Measurements from ENCODE around the gene ZBTB22. TPM values are rescaled to one million over a fixed set of nuclear protein-coding genes. Genes with fewer than 3 reads are reported as not detected.

Gene ZBTB22
- total RNA-seq, 1 donor from 2014 or later = 31.8 TPM

GRCh38 chr6:33296797-33297405 lies 20.6 kb downstream of the ZBTB22 start:
- Mint-ChIP-seq H3K27ac (peak overlapping the region; percentile 83), H3K36me3 (ENCODE audit: low read depth) (peaks cover 79% of the 10 kb centered on the region), H3K4me3 (peak overlapping the region; percentile 96), H3K27me3 (no peaks in the 10 kb centered on the region), H3K9me3 (no peaks in the 10 kb centered on the region), H3K4me1 (peaks cover 31% of the 10 kb centered on the region)
- CTCF ChIA-PET = interaction anchor here (1.4 to 1.6 kb wide), 3 partner anchors 8 to 48 kb away, joined by 3 to 10 read pairs (median 4); partner anchors contain the start of genes B3GALT4, PFDN6 and WDR46
- ATAC-seq (ENCODE audit: low read depth) = no peak
- no peak for DNase-seq
- intact Hi-C loops (cut with micrococcal nuclease) = loop anchor here (5.0 kb wide), 2 partner anchors 130 to 135 kb away; no protein-coding TSS in a partner anchor
- POLR2A ChIA-PET = interaction anchor here (0.6 to 5.3 kb wide), 11 partner anchors 8 to 326 kb away, joined by 3 to 84 read pairs (median 19); partner anchors contain the start of genes B3GALT4, PFDN6, RPS18 and TAPBP
- no peak for TF ChIP-seq CTCF (IDR thresholded peaks at IDR 0.05)

DNA sequence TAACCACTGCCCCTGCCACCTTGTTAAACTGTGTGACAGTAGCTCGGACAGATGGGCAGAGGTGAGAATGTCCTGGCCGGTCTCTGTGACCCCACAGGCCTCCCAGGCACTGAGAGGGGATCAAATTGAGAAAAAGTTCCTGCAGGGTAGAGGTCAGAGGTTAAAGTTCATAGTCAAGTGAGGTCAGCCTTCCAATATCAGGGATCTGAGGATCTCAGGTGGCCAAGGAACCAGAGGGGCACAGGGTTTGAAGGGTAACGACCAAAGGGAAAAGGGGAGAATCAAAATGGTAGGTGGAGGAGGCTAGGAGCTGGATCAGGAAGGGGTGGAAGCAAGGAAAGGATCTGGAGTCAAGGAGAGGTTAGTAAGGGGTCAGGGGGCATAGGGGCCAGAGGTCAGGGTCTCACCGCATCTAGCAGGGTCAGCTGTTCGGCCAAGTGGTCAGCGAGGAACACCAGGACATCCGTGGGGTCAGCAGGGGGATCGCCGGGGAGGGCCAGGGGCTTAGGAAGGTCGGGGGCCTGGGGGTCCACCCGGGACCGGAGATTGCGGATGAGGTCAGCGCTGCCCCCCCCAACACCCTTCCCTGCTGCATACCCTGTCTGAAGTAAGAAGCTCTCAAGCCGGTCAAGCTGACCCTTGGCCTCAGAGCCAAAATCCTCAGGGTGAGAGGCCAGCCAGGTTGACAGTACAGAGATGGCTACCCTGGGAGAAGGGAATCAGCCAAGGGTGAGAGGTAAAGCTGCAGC lies 21.7 kb downstream of the ZBTB22 start:
- no peak for DNase-seq
- TF ChIP-seq CTCF (IDR thresholded peaks at IDR 0.05) = no peak
- no peak for ATAC-seq (ENCODE audit: low read depth)
- POLR2A ChIA-PET = interaction anchor here (2.8 to 4.5 kb wide), 3 partner anchors 18 to 47 kb away, joined by 10 to 54 read pairs (median 31); partner anchors contain the start of genes B3GALT4, RPS18 and VPS52
- CTCF ChIA-PET = no interaction called here
- H3K4me3 Mint-ChIP-seq = no peak overlapping the region
- peaks cover 33% of the 10 kb centered on the region for H3K4me1 Mint-ChIP-seq
- H3K36me3 Mint-ChIP-seq (ENCODE audit: low read depth) = peaks cover 79% of the 10 kb centered on the region
- peak overlapping the region; percentile 13 for H3K27ac Mint-ChIP-seq
- H3K9me3 Mint-ChIP-seq = no peaks in the 10 kb centered on the region
- no peaks in the 10 kb centered on the region for H3K27me3 Mint-ChIP-seq
- intact Hi-C loops (cut with micrococcal nuclease) = loop anchor here (5.0 kb wide), 2 partner anchors 132 to 133 kb away; no protein-coding TSS in a partner anchor

DNA sequence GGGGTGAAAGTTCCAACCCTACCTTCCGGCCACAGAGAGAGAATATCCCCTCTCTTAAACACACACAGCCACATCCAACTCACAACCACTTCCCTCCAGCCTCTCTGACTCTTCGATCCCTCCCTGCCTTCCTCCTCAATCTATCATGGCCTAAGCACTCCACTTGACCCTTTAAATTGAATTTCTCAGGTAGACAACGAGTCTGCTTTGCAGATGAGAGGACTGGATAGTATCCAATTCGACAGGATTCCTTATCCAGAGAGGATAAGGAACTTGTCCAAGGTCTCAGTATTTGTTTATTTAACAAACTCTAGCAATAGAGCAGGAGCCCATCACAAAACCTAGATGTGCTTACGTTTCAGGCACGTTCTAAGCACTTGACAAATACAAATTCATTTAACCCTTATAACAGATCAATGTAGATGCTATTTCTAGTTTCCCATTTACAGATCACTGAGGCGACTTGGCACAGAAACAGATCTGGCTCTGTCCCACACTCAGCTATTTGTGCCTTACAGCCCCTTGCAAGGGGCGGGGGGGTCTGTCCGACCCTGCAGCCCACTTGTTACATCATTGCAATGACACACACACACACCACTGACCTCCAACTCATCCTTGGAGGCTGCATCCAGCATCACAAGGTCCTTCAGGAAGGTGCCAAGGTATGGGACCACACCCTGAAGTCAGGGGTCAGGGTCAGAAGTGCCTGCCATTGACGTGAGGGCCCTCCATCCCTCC lies 23.3 kb downstream of the ZBTB22 start:
- DNase-seq (no peak), ATAC-seq (ENCODE audit: low read depth) (no peak)
- no peaks in the 10 kb centered on the region for H3K27me3 Mint-ChIP-seq
- H3K9me3 Mint-ChIP-seq = no peaks in the 10 kb centered on the region
- H3K27ac Mint-ChIP-seq = peak overlapping the region; percentile 18
- no peak overlapping the region for H3K4me3 Mint-ChIP-seq
- POLR2A ChIA-PET = interaction anchor here (4.0 kb wide), 1 partner anchor 17 kb away, joined by 31 read pairs; the partner anchor contains the start of gene B3GALT4
- CTCF ChIA-PET = no interaction called here
- H3K4me1 Mint-ChIP-seq = peaks cover 38% of the 10 kb centered on the region
- no peak for TF ChIP-seq CTCF (IDR thresholded peaks at IDR 0.05)
- intact Hi-C loops (cut with micrococcal nuclease) = no loop called here
- peaks cover 77% of the 10 kb centered on the region for H3K36me3 Mint-ChIP-seq (ENCODE audit: low read depth)

DNA sequence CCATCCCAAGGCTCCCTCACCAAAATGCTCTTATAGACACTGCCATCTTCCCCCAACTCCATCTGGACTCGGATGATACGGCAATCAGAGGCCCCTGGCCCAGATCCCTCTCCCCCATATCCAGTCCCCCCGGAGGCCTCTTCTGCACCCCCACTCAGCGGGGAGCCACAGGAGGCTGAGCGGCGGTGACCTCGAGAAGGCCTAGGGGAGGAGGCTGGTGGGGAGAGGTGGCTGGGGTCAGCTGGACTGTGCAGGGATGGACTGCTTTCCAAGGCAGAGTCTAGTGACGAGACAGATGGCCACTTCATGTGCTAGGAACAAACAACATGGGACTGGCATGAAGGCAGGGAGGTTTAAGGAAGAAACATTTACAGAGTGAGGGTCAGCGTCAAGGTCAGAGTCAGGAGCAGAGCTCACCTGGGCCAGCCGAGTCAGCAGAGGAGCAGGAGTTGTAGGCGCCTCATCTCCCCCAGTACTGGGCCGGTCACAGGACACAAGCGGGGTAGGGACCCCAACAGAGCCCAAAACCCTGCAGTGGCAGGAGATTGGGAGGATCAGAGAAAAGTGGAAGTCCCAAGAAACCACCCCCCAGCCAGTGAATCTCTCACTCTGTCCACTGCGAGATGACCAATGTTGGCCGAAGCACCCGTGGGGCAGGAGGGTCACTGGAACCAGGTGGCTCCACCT lies 24.4 kb downstream of the ZBTB22 start:
- Mint-ChIP-seq H3K4me3 (peak overlapping the region; percentile 15), H3K27me3 (no peaks in the 10 kb centered on the region), H3K36me3 (ENCODE audit: low read depth) (peaks cover 75% of the 10 kb centered on the region), H3K4me1 (peaks cover 47% of the 10 kb centered on the region), H3K9me3 (no peaks in the 10 kb centered on the region), H3K27ac (no peak overlapping the region)
- DNase-seq (no peak), ATAC-seq (ENCODE audit: low read depth) (no peak)
- POLR2A ChIA-PET = interaction anchor here (5.4 kb wide), 1 partner anchor 16 kb away, joined by 79 read pairs; the partner anchor contains the start of gene B3GALT4
- intact Hi-C loops (cut with micrococcal nuclease) = no loop called here
- CTCF ChIA-PET = no interaction called here
- no peak for TF ChIP-seq CTCF (IDR thresholded peaks at IDR 0.05)

Measured in activated B cell treated with CpG ODN at 0.5 μM for 24 hours (primary cell).